Ascending aorta (tissue), 2 donors: ENCODE measurements around the gene PRRC2B. TPM values are rescaled to one million over a fixed set of nuclear protein-coding genes. Genes with fewer than 3 reads are reported as not detected.

ENCODE experiments used
- DNase-seq, 2 donors: peaks; one replicate each; pipeline ENCODE4 v3.0.0-alpha.2; 2019; ENCODE audit warnings: low spot score in 2 of 2
- H3K27ac ChIP-seq, 2 donors: fragments of 200-600 bp; sonication (generic); one replicate each; pipeline ENCODE4 v1.5.1; 2016 to 2017; ENCODE audit warnings: mild to moderate bottlenecking in 1 of 2
- H3K27me3 ChIP-seq: fragments of 200-600 bp; sonication (generic); one replicate; pipeline ENCODE4 v1.5.1; 2017
- H3K36me3 ChIP-seq, 2 donors: fragments of 200-600 bp; sonication (generic); one replicate each; pipeline ENCODE4 v1.5.1; 2016
- H3K4me1 ChIP-seq, 2 donors: fragments of 200-600 bp; sonication (generic); one replicate each; pipeline ENCODE4 v1.5.1; 2016 to 2017; ENCODE audit warnings: mild to moderate bottlenecking in 1 of 2
- H3K4me3 ChIP-seq, 2 donors: fragments of 200-600 bp; sonication (generic); one replicate each; pipeline ENCODE4 v1.5.1; 2016 to 2017; ENCODE audit warnings: mild to moderate bottlenecking in 1 of 2
- H3K9me3 ChIP-seq, 2 donors: fragments of 200-600 bp; sonication (generic); one replicate each; pipeline ENCODE4 v1.5.1; 2016
- CTCF ChIP-seq, 3 experiments: fragments of 200-600 bp in 2 of 3; fragments of 450-650 bp in 1 of 3; sonication (generic) in 2 of 3; IDR thresholded peaks; one replicate each; pipeline ENCODE4 v1.5.1; 2016 to 2019; ENCODE audit warnings: antibody characterized with exemption in 3 of 3, mild to moderate bottlenecking in 1 of 3, moderate library complexity in 1 of 3
- intact Hi-C: fragments of 100-400 bp; cut with DNase I; formaldehyde crosslinking; loops from one replicate; pipeline ENCODE4 v1.15.1; 2023
- total RNA-seq: library from RNA; depleted of rRNA; stranded (reverse); fragments of >200 nt; gene quantifications from one replicate; pipeline ENCODE4 v1.1.0, GENCODE V29; 2016

Gene PRRC2B
- total RNA-seq, 1 donor from 2014 or later: 199 TPM

DNA sequence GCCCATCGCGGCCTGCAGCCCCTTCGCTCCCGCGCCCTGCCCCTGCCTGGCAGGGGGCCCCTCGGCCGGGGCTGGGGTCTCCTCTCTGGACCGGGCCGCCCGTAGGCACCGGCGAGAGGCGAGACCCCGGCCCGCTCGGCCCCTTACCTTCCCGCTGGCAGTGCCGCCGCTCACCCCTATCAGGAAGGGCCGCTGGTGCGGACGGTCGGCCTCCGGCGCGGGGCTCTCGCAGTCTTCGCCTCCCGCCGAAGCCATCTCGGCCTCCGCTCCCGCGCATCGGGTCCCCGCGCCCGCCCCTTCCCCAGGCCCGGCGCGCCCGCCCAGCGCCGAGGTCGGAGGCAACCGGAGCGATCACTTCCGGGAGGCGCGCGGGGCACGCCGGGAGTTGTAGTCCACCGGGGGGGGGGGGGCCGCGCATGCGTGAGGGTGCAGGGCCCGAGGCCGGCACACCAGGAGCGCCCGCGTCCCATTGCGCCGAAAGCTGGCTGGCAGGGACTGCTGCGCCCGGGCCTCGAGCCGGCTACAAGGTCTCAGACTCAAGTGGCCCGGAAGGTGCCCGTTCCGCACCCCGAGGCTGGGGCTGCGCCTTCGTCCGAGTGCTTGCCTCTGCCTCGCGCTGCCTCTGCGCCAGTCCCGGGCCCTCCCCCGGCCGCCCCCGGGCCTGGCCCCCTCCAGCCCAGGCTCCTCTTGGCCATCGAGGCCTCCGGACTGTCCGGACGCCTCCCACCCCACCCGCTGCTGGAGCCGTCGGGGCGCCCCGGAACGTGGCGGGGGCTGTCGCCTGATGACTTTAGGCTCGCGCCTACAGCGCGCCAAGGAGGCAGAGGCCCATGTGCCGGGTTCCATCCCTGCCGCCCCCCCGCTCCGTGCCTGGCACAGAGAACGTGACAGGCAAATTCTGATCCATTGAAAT lies 137.3 kb downstream of the PRRC2B start, which contains the start of gene UCK1:
Gene UCK1 (minus strand): TSS at position 344 of the 913 bp plus-strand sequence. CDS start 89 bp downstream, at position 255.
- Histone ChIP-seq H3K4me1 (peaks cover 11 to 14% of the 10 kb centered on the region in 2 donors), H3K4me3 (peak within 1 kb of the TSS; percentile 93 to 99), H3K36me3 (peaks cover 31 to 37% of the 10 kb centered on the region in 2 donors), H3K9me3 (no peaks in the 10 kb centered on the region), H3K27ac (peak within 1 kb of the TSS; percentile 79 to 81), H3K27me3 (no peaks in the 10 kb centered on the region)
- no peak for TF ChIP-seq CTCF (IDR thresholded peaks at IDR 0.05)
- intact Hi-C loops: loop anchor here (2.0 to 5.0 kb wide), 2 partner anchors 158 to 211 kb away; partner anchors contain the start of gene RAPGEF1
- DNase-seq: peak in 1 of 2 donors; percentile 80

DNA sequence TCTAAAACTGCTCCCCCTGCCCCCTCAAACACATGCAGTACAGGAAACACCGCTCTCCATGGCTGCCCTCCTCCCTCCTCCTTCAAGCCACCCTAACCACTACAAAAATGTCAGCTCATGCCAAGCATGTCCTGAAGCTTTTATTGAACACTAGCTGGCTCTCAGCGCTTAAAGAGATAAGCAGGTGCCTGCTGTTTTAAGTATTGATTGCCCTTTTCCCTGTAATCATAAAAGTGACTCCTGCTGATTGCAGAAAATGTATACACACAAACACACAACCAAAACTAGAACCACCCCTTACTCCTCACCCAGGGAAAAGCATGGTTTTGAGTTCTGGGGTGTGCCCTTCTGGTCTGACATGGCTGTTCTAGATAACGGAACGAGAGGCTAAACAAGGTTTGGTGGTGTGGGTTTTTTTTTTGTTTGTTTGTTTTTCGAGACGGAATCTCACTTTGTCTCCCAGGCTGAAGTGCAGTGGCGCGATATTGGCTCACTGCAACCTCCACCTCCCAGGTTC lies 140.9 kb downstream of the PRRC2B start:
- H3K36me3 ChIP-seq: peaks cover 3 to 5% of the 10 kb centered on the region in 2 donors
- no peaks in the 10 kb centered on the region for H3K27me3 ChIP-seq
- no peaks in the 10 kb centered on the region for H3K9me3 ChIP-seq
- no peak for DNase-seq
- peaks cover 8 to 11% of the 10 kb centered on the region in 2 donors for H3K4me1 ChIP-seq
- TF ChIP-seq CTCF (IDR thresholded peaks at IDR 0.05): no peak
- no peak overlapping the region for H3K4me3 ChIP-seq
- no peak overlapping the region for H3K27ac ChIP-seq
- intact Hi-C loops: loop anchor here (5.0 kb wide), 1 partner anchor 208 kb away; the partner anchor contains the start of gene RAPGEF1

- TF ChIP-seq CTCF (IDR thresholded peaks at IDR 0.05): no peak
- peaks cover 3 to 10% of the 10 kb centered on the region in 2 donors for H3K9me3 ChIP-seq
- H3K4me1 ChIP-seq: no peaks in the 10 kb centered on the region
- no peak for DNase-seq
- intact Hi-C loops: no loop called here
- H3K27me3 ChIP-seq: no peaks in the 10 kb centered on the region
- no peaks in the 10 kb centered on the region for H3K36me3 ChIP-seq
- H3K27ac ChIP-seq: no peak overlapping the region
- no peak overlapping the region for H3K4me3 ChIP-seq
Measured at GRCh38 chr9:131537946-131538345, 144.1 kb downstream of the PRRC2B start.

- peaks cover 10 to 24% of the 10 kb centered on the region in 2 donors for H3K9me3 ChIP-seq
- DNase-seq: no peak
- no peak for TF ChIP-seq CTCF (IDR thresholded peaks at IDR 0.05)
- no peak overlapping the region for H3K4me3 ChIP-seq
- no peaks in the 10 kb centered on the region for H3K4me1 ChIP-seq
- H3K27me3 ChIP-seq: no peaks in the 10 kb centered on the region
- intact Hi-C loops: no loop called here
- H3K36me3 ChIP-seq: no peaks in the 10 kb centered on the region
- H3K27ac ChIP-seq: no peak overlapping the region
Measured at GRCh38 chr9:131539223-131539923, 145.5 kb downstream of the PRRC2B start.

DNA sequence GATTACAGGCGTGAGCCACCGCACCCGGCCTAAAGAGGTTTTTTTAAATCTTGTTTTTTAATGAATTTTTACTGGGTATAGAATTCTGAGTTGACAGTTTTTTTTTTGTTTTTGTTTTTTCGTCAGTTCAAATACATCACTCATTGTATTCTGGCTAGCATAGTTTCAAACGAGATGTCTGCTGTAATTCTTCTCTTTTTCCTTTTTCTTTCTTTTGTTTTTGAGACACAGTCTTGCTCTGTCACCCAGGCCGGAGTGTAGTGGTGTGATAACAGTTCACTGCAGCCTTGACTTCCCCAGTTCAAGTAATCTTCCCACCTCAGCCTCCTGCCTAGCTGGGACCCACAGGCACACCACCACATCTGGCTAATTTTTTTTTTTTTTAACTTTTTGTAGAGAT lies 149.3 kb downstream of the PRRC2B start:
- no peak for DNase-seq
- no peak overlapping the region for H3K27ac ChIP-seq
- H3K36me3 ChIP-seq: no peaks in the 10 kb centered on the region
- no peak overlapping the region for H3K4me3 ChIP-seq
- H3K4me1 ChIP-seq: peaks cover 0 to 11% of the 10 kb centered on the region in 2 donors
- H3K27me3 ChIP-seq: no peaks in the 10 kb centered on the region
- intact Hi-C loops: no loop called here
- H3K9me3 ChIP-seq: peaks cover 10 to 26% of the 10 kb centered on the region in 2 donors
- no peak for TF ChIP-seq CTCF (IDR thresholded peaks at IDR 0.05)
